Spleen (tissue), 11 donors: Measurements from ENCODE around the gene CD34. TPM values are rescaled to one million over a fixed set of nuclear protein-coding genes. Genes with fewer than 3 reads are reported as not detected.

Experiments used
- DNase-seq: peaks from one replicate; pipeline ENCODE4 v3.0.0-alpha.2; 2020
- H3K27ac ChIP-seq, 8 donors: fragments of 200-600 bp; sonication (generic) in 7 of 8; 1 replicate in 4 of 8; 2 replicates in 4 of 8; pipeline versions ENCODE4 v1.5.0 to v1.8.0; 2016 to 2021; ENCODE audit warnings: inconsistent platforms in 4 of 8, mild to moderate bottlenecking in 4 of 8, moderate library complexity in 1 of 8
- H3K27me3 ChIP-seq, 7 donors: fragments of 200-600 bp; sonication (generic) in 6 of 7; replicated peaks in 1 of 7; 1 replicate in 4 of 7; 2 replicates in 3 of 7; pipeline versions ENCODE4 v1.5.0 to v1.8.0; 2016 to 2021; ENCODE audit warnings: inconsistent platforms in 3 of 7, mild to moderate bottlenecking in 1 of 7
- H3K36me3 ChIP-seq, 6 donors: fragments of 200-600 bp; sonication (generic) in 5 of 6; 1 replicate in 4 of 6; 2 replicates in 2 of 6; pipeline versions ENCODE4 v1.5.0 to v1.8.0; 2016 to 2021; ENCODE audit warnings: inconsistent platforms in 2 of 6
- H3K4me1 ChIP-seq, 6 donors: fragments of 200-600 bp; sonication (generic) in 5 of 6; 1 replicate in 3 of 6; 2 replicates in 3 of 6; pipeline versions ENCODE4 v1.5.0 to v1.8.0; 2016 to 2021; ENCODE audit warnings: inconsistent platforms in 3 of 6
- H3K4me3 ChIP-seq, 8 donors: fragments of 200-600 bp; sonication (generic) in 7 of 8; 1 replicate in 4 of 8; 2 replicates in 4 of 8; pipeline versions ENCODE4 v1.5.0 to v1.8.0; 2016 to 2021; ENCODE audit warnings: inconsistent platforms in 4 of 8, mild to moderate bottlenecking in 4 of 8, moderate library complexity in 2 of 8
- H3K9me3 ChIP-seq, 8 donors: fragments of 200-600 bp; sonication (generic) in 7 of 8; 1 replicate in 4 of 8; 2 replicates in 4 of 8; pipeline versions ENCODE4 v1.5.0 to v1.8.0; 2016 to 2021; ENCODE audit warnings: inconsistent platforms in 4 of 8
- CTCF ChIP-seq, 11 experiments: fragments of 200-600 bp in 7 of 11; fragments of 450-650 bp in 4 of 11; sonication (generic) in 4 of 11; IDR thresholded peaks in 8 of 11; conservative IDR thresholded peaks in 3 of 11; 1 replicate in 7 of 11; 2 replicates in 4 of 11; pipeline versions ENCODE4 v1.4.0 to v1.8.0; 2016 to 2021; ENCODE audit warnings: antibody characterized with exemption in 11 of 11, inconsistent platforms in 4 of 11, mild to moderate bottlenecking in 1 of 11
- POLR2A ChIP-seq, 3 donors: fragments of 450-650 bp; IDR thresholded peaks; one replicate each; pipeline ENCODE4 v1.5.1; 2017; ENCODE audit warnings: antibody characterized with exemption in 3 of 3, mild to moderate bottlenecking in 1 of 3
- POLR2AphosphoS5 ChIP-seq, 3 donors: sonication (generic); formaldehyde crosslinking; IDR thresholded peaks; one replicate each; pipeline ENCODE4 v1.5.1; 2017; ENCODE audit warnings: antibody characterized with exemption in 3 of 3
- WGBS, 5 donors: extraction: QIAGEN DNeasy Blood & Tissue Kit in 3 of 5; methylation state at CpG; one replicate each; pipeline versions ENCODE4 v1.1.5 to v1.1.7; 2013 to 2018; 5-methylcytosine and 5-hydroxymethylcytosine counted together
- intact Hi-C: fragments of 100-400 bp; cut with DNase I; formaldehyde crosslinking; loops from one replicate; pipeline ENCODE4 v1.15.0; 2023; ENCODE audit warnings: low total_unique reads
- polyA plus RNA-seq, 3 donors: library from polyadenylated mRNA; stranded (reverse); fragments of 200-250 nt; gene quantifications; one replicate each; pipeline ENCODE4 v1.2.1, GENCODE V29; 2013
- total RNA-seq, 7 donors: library from RNA; depleted of rRNA in 3 of 7; stranded (reverse); fragments of >200 nt in 3 of 7; fragmentation: NEBNext Ultra II Directional in 4 of 7; extraction: Animal tissue kit (Norgen Biotek cat#: 25700) in 4 of 7; gene quantifications; one replicate each; pipeline versions ENCODE4 v1.1.0 to v1.2.1, GENCODE V29; 2016 to 2021
- donor health status: healthy with polysubstance abuse.
- donor health status: DM: no; HTN: no; CAD: no; lungs with moderate emphysema.
- donor health status: DM: no; HTN: no; CAD: no.
- donor health status: Bipolar disorder and iron deficiency.
- donor health status: healthy.
- donor health status: DM: no; HTN: no; CAD: no.
- donor health status: DM: yes; HTN: yes; CAD: no.

Gene CD34
- total and polyA plus RNA-seq, 10 donors: 5.1 to 31.5 (median 17.5) TPM

- DNase-seq: no peak
- Histone ChIP-seq H3K36me3 (peaks cover 0 to 71% (median 4%) of the 10 kb centered on the region in 6 donors), H3K4me1 (peaks cover 45 to 100% (median 96%) of the 10 kb centered on the region in 6 donors), H3K27ac (peak overlapping the region in 4 of 8 donors; percentile 4 to 87 (median 82)), H3K4me3 (no peak overlapping the region), H3K9me3 (no peaks in the 10 kb centered on the region), H3K27me3 (no peaks in the 10 kb centered on the region)
- intact Hi-C loops: no loop called here
- TF ChIP-seq CTCF (IDR thresholded peaks at IDR 0.05 in 8 of 11, conservative IDR thresholded peaks at IDR 0.05 in 3 of 11): no peak
- TF ChIP-seq POLR2AphosphoS5 (IDR thresholded peaks at IDR 0.05): no peak
- TF ChIP-seq POLR2A (IDR thresholded peaks at IDR 0.05): no peak
- WGBS, 5 donors: 88 to 95% (median 91%) methylated on average over 2 of the region's 2 CpGs
Measured at GRCh38 chr1:207854001-207854400, 56.9 kb downstream of the CD34 start.

GRCh38 chr1:207853372-207853757 is 57.6 kb downstream of the CD34 start:
- Histone ChIP-seq H3K4me3 (no peak overlapping the region), H3K27ac (peak overlapping the region in 7 of 8 donors; percentile 11 to 87 (median 81)), H3K36me3 (peaks cover 0 to 70% (median 3%) of the 10 kb centered on the region in 6 donors), H3K4me1 (peaks cover 42 to 100% (median 95%) of the 10 kb centered on the region in 6 donors), H3K9me3 (no peaks in the 10 kb centered on the region), H3K27me3 (no peaks in the 10 kb centered on the region)
- 12 to 50% (median 23%) methylated on average over 1 of the region's 1 CpG for WGBS, 5 donors
- TF ChIP-seq POLR2AphosphoS5 (IDR thresholded peaks at IDR 0.05) (peak in 1 of 3 donors; percentile 15), CTCF (IDR thresholded peaks at IDR 0.05 in 8 of 11, conservative IDR thresholded peaks at IDR 0.05 in 3 of 11) (no peak), POLR2A (IDR thresholded peaks at IDR 0.05) (no peak)
- no peak for DNase-seq
- intact Hi-C loops: no loop called here

- 35 to 43% (median 40%) methylated on average over 9 of the region's 9 CpGs for WGBS, 5 donors
- peak overlapping the region in 7 of 8 donors; percentile 11 to 87 (median 81) for H3K27ac ChIP-seq
- intact Hi-C loops: no loop called here
- H3K4me1 ChIP-seq: peaks cover 46 to 100% (median 95%) of the 10 kb centered on the region in 6 donors
- no peak overlapping the region for H3K4me3 ChIP-seq
- no peaks in the 10 kb centered on the region for H3K27me3 ChIP-seq
- H3K36me3 ChIP-seq: peaks cover 0 to 66% (median 3%) of the 10 kb centered on the region in 6 donors
- no peak for DNase-seq
- TF ChIP-seq POLR2AphosphoS5 (IDR thresholded peaks at IDR 0.05) (peak in 1 of 3 donors; percentile 0), CTCF (IDR thresholded peaks at IDR 0.05 in 8 of 11, conservative IDR thresholded peaks at IDR 0.05 in 3 of 11) (no peak), POLR2A (IDR thresholded peaks at IDR 0.05) (no peak)
- no peaks in the 10 kb centered on the region for H3K9me3 ChIP-seq
Measured at GRCh38 chr1:207852576-207853371, 58.2 kb downstream of the CD34 start.

GRCh38 chr1:207851696-207852095 is 59.2 kb downstream of the CD34 start:
- 55 to 86% (median 62%) methylated on average over 4 of the region's 4 CpGs for WGBS, 5 donors
- Histone ChIP-seq H3K4me1 (peaks cover 43 to 100% (median 95%) of the 10 kb centered on the region in 6 donors), H3K9me3 (no peaks in the 10 kb centered on the region), H3K4me3 (no peak overlapping the region), H3K36me3 (peaks cover 0 to 56% (median 3%) of the 10 kb centered on the region in 6 donors), H3K27ac (peak overlapping the region in 7 of 8 donors; percentile 48 to 87 (median 81)), H3K27me3 (no peaks in the 10 kb centered on the region)
- no peak for DNase-seq
- TF ChIP-seq CTCF (IDR thresholded peaks at IDR 0.05 in 8 of 11, conservative IDR thresholded peaks at IDR 0.05 in 3 of 11) (no peak), POLR2A (IDR thresholded peaks at IDR 0.05) (no peak), POLR2AphosphoS5 (IDR thresholded peaks at IDR 0.05) (no peak)
- intact Hi-C loops: no loop called here
